Rectal smooth muscle tissue (tissue), 1 donor: ENCODE results near the gene JUNB.
"Not testable (repeated sequence)": the region's sequence is repeated elsewhere in the genome, so short reads cannot be mapped to it uniquely, and the experiment has no call there.

ENCODE experiments used
- H3K27ac ChIP-seq: one replicate; pipeline ENCODE4 v1.7.0; 2013; ENCODE audit warnings: low read depth, low read length, inconsistent platforms
- H3K27me3 ChIP-seq: one replicate; pipeline ENCODE4 v1.7.0; 2013; ENCODE audit warnings: low read length; ENCODE audit not compliant: control insufficient read depth, insufficient read depth
- H3K36me3 ChIP-seq: one replicate; pipeline ENCODE4 v1.7.0; 2013; ENCODE audit warnings: low read length; ENCODE audit not compliant: control insufficient read depth, insufficient read depth
- H3K4me1 ChIP-seq: one replicate; pipeline ENCODE4 v1.7.0; 2013; ENCODE audit warnings: low read length; ENCODE audit not compliant: control insufficient read depth, insufficient read depth
- H3K4me3 ChIP-seq: one replicate; pipeline ENCODE4 v1.7.0; 2013; ENCODE audit warnings: low read length
- H3K9ac ChIP-seq: one replicate; pipeline ENCODE4 v1.7.0; 2013; ENCODE audit warnings: low read length

JUNB gene

DNA sequence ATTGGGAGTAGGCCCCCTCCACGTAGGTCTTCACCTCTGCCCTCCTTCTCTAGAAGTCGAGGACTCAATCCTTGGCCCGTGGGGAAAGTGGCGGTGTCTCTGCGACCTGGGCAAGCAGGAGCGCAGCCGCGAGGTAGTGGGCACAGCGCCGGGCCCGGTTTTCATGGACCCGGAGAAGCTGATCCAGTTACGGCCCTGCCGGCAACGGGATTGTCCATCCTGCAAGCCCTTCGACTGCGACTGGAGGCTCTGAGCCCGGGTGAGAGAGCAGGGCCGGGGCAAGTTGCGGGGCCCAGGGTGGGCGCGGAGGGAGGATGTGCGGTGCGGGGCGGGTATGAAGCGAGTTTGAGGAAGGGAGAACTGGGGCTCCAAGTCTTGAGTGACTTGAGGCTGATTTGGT is 12.8 kb downstream of the JUNB start:
- Histone ChIP-seq H3K9ac (no peak overlapping the region), H3K4me3 (no peak overlapping the region), H3K27ac (no peak overlapping the region), H3K36me3 (peaks cover 12% of the 10 kb centered on the region), H3K4me1 (peaks cover 6% of the 10 kb centered on the region), H3K27me3 (no peaks in the 10 kb centered on the region)

DNA sequence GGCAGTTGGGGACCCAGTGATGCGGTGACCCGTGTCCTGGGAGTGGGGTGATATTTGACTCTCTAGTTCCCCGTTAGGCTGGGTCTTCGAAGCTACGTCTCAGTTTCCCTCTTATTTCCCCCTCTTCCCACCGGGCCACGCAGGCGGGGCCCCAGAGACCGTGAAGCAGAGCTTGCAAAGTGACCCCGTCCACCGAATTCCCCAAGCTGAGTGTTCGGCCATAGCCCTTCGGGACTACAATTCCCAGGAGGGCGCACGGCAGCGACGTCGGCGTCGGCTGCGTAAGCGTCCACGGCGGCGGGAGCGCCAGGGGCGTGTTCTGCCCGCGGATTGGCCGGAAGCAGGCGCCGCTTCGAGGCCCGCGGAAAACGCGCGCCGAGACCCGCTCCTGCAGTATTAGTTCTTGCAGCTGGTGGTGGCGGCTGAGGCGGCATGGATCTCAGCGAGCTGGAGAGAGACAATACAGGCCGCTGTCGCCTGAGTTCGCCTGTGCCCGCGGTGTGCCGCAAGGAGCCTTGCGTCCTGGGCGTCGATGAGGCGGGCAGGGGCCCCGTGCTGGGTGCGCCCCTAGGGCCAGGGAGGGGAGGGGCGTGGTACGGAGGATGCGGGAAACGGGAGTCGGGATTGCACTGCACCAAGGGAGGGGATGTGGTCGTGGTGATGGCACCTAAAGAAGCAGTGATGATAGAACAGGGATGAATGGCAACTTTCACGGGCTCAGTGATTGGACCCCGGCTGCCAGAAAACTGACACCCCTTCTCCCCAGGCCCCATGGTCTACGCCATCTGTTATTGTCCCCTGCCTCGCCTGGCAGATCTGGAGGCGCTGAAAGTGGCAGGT is 15.2 kb downstream of the JUNB start, which contains the start of gene RNASEH2A:
RNASEH2A (plus strand) TSS at position 343 of the 840 bp plus-strand sequence; CDS start at position 433, 90 bp downstream.
- Histone ChIP-seq H3K27me3 (no peaks in the 10 kb centered on the region), H3K9ac (peak within 1 kb of the TSS; percentile 72), H3K27ac (peak within 1 kb of the TSS; percentile 72), H3K4me1 (peaks cover 6% of the 10 kb centered on the region), H3K4me3 (peak within 1 kb of the TSS; percentile 91), H3K36me3 (no peaks in the 10 kb centered on the region)

DNA sequence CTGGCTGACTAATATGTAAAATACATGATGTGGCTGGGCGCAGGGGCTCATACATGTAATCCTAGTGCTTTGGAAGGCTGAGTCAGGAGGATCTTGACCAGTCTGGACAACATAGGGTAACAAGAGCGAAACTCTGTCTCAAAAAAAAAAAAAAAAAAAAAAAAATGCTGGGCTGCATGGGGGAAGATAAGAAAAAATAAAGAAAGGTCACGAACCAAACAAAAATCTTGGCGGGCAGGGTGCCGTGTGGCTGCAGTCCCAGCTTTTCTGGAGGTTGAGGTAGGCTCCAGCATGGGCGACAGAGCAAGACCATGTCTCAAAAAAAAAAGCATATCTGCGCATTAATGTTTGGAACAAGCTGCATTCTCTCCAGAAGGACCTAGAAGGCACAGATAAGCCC is 23.8 kb downstream of the JUNB start:
- H3K27me3 ChIP-seq = no peaks in the 10 kb centered on the region
- no peak overlapping the region for H3K9ac ChIP-seq
- H3K36me3 ChIP-seq = peaks cover 2% of the 10 kb centered on the region
- no peaks in the 10 kb centered on the region for H3K4me1 ChIP-seq
- H3K27ac ChIP-seq = no peak overlapping the region
- no peak overlapping the region for H3K4me3 ChIP-seq

DNA sequence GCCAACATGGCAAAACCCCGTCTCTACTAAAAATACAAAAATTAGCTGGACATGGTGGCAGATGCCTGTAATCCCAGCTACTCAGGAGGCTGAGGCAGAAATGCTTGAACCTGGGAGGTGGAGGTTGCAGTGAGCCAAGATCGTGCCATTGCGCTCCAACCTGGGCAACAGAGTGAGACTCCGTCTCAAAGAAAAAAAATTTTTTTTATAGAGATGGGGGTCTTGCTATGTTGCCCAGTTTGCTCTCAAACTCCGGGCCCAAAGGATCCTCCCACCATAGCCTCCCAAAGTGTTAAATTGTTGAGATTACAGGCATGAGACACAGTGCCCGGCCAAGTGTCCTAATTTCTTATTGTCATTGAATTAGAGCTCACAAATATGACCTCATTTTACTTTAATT is 25.9 kb downstream of the JUNB start:
- not testable (repeated sequence) for H3K4me1 ChIP-seq

DNA sequence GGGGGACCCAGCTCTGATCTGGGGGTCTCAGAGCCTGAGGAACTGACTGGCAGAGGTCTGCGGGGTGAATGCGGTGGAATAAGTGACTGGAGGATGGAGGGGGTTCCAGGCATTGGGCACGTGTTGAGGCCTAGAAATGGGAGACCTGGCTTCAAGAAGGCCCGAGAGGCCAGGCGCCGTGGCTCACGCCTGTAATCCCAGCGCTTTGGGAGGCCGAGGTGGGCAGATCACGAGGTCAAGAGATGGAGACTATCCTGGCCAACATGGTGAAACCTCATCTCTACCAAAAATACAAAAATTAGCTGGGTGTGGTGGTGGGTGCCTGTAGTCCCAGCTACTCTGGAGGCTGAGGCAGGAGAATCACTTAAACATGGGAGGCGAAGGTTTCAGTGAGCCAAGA is 26.5 kb downstream of the JUNB start:
- not testable (repeated sequence) for H3K9ac ChIP-seq, H3K4me3 ChIP-seq, H3K27ac ChIP-seq, H3K36me3 ChIP-seq, H3K4me1 ChIP-seq, H3K27me3 ChIP-seq

More for the DNA sequence above, 25.9 kb downstream of the JUNB start:
- H3K36me3 ChIP-seq, H3K9ac ChIP-seq, H3K27me3 ChIP-seq, H3K27ac ChIP-seq, H3K4me3 ChIP-seq: not testable (repeated sequence)

DNA sequence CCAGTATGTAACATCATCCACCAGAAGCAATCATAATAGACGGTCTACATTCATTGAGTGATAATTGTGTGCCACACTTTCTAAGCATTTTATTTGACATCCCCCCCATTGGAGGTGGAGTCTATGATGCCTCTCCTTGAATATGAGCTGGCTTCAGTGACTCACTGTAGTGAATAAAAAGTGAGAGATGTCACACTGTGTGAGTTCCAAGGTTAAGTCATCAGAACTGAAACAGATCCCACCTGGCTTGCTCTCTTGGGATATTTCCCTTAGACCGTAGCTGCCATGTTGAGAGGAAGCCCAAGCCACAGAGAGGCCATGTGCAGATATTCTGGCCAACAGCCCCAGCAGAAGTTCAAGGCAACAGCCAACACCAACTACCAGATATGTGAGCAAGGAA is 30.5 kb downstream of the JUNB start:
- H3K4me3 ChIP-seq = no peak overlapping the region
- no peak overlapping the region for H3K27ac ChIP-seq
- H3K27me3 ChIP-seq = peaks cover 11% of the 10 kb centered on the region
- H3K36me3 ChIP-seq = no peaks in the 10 kb centered on the region
- H3K9ac ChIP-seq = no peak overlapping the region
- no peaks in the 10 kb centered on the region for H3K4me1 ChIP-seq

- no peaks in the 10 kb centered on the region for H3K4me1 ChIP-seq
- no peaks in the 10 kb centered on the region for H3K36me3 ChIP-seq
- peaks cover 21% of the 10 kb centered on the region for H3K27me3 ChIP-seq
- no peak overlapping the region for H3K4me3 ChIP-seq
- no peak overlapping the region for H3K27ac ChIP-seq
- H3K9ac ChIP-seq = no peak overlapping the region
These were observed 34.2 kb downstream of the JUNB start for GRCh38 chr19:12825254-12826131.

DNA sequence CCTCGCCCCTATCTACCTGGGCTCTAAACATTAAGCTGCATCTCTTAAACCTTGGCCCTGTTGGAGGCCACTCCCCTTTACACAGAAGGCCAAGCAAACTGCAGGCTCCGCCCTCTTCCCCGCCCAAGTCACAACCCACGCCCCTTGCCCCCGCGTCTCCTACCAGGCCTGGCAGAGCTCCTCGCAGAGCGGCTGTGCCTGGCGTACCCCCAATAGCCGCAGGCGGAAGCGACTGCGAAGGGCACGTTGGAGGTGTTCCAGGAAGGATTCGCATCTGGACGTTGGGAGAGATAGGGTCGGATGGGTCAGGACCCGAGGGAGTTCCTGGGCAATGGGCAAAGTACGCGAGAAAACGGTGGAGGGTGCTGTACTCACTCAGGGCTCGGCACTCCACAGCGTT is 37.2 kb downstream of the JUNB start:
- no peaks in the 10 kb centered on the region for H3K36me3 ChIP-seq
- no peak overlapping the region for H3K27ac ChIP-seq
- H3K4me1 ChIP-seq = no peaks in the 10 kb centered on the region
- no peak overlapping the region for H3K9ac ChIP-seq
- H3K27me3 ChIP-seq = peaks cover 31% of the 10 kb centered on the region
- peak overlapping the region; percentile 34 for H3K4me3 ChIP-seq

DNA sequence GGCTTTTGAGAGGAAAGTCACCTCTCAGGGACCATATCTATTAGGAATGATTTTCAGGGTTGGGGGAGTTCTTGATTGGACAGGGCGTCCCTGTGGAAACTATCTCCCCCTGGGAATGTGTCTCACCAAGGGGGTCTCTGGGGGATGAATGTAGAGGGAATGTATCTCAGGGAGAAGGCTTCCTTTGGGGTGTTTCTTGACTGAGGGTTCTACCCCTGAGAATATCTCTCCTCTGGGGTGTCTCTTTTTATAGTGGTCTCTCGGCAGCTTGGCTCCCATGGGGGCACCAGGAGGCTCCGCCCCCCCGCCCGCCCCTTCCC is 42.1 kb downstream of the JUNB start:
- Histone ChIP-seq H3K9ac (no peak overlapping the region), H3K27ac (no peak overlapping the region), H3K36me3 (no peaks in the 10 kb centered on the region), H3K4me1 (no peaks in the 10 kb centered on the region), H3K4me3 (no peak overlapping the region), H3K27me3 (peaks cover 41% of the 10 kb centered on the region)

GRCh38 chr19:12833738-12834565 is 42.7 kb downstream of the JUNB start:
- H3K27me3 ChIP-seq = peaks cover 43% of the 10 kb centered on the region
- H3K36me3 ChIP-seq = no peaks in the 10 kb centered on the region
- no peaks in the 10 kb centered on the region for H3K4me1 ChIP-seq
- H3K9ac ChIP-seq = no peak overlapping the region
- no peak overlapping the region for H3K27ac ChIP-seq
- peak overlapping the region; percentile 19 for H3K4me3 ChIP-seq

GRCh38 chr19:12834566-12834943 is 43.3 kb downstream of the JUNB start, which contains the start of gene RTBDN:
Gene RTBDN (minus strand): TSS chr19:12834579. CDS start chr19:12829979, 4,600 bp downstream.
- H3K4me3 ChIP-seq = peak within 1 kb of the TSS; percentile 19
- no peak within 1 kb of the TSS for H3K27ac ChIP-seq
- H3K27me3 ChIP-seq = peaks cover 42% of the 10 kb centered on the region
- no peaks in the 10 kb centered on the region for H3K36me3 ChIP-seq
- no peak within 1 kb of the TSS for H3K9ac ChIP-seq
- H3K4me1 ChIP-seq = no peaks in the 10 kb centered on the region
